H7 (cell line): ENCODE data around the gene PODXL. TPM values are rescaled to one million over a fixed set of nuclear protein-coding genes. Genes with fewer than 3 reads are reported as not detected.

Source experiments
- DNase-seq: peaks from one replicate; pipeline ENCODE4 v3.0.0; 2012
- H3K27me3 ChIP-seq: 2 replicates; pipeline ENCODE4 v1.6.0; 2011; ENCODE audit warnings: mild to moderate bottlenecking, low read length; ENCODE audit not compliant: control insufficient read depth, insufficient read depth
- H3K36me3 ChIP-seq: replicated peaks from 2 replicates; pipeline ENCODE4 v1.5.1; 2011; ENCODE audit warnings: low read length; ENCODE audit not compliant: control insufficient read depth, insufficient read depth
- H3K4me3 ChIP-seq: 2 replicates; pipeline ENCODE4 v1.5.1; 2011; ENCODE audit warnings: low read depth, mild to moderate bottlenecking, control low read depth, low read length, moderate library complexity; ENCODE audit not compliant: insufficient read depth
- total RNA-seq: library from RNA; depleted of rRNA; stranded (reverse); fragments of >200 nt; shearing (Covaris generic); gene quantifications from 2 replicates; pipeline ENCODE4 v1.2.3, GENCODE V29; 2014

Gene PODXL
- total RNA-seq, 1 experiment from 2014 or later, result 254 TPM

DNA sequence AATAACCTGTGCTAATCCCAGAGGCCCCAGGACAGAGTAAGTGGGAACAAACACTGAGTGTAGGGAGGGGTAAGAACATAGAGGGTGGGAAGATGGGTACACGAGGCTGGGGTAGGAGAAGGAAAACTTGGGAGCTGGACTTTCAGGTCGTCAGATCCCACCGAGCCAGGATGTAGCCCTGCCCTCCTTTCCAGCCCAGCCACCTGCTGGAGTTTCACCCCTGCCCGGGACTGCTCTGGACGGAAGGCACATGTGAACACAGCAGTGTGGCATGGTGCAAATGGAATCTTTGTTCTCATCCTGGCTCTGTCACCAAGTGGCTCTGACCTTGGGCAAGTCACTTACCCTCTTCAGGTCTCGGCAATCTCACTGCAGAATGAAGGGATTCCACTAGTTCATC, 52.8 kb downstream of the PODXL start:
- no peak for DNase-seq
- Histone ChIP-seq H3K4me3 (no peak overlapping the region), H3K36me3 (peaks cover 80% of the 10 kb centered on the region), H3K27me3 (no peaks in the 10 kb centered on the region)

DNA sequence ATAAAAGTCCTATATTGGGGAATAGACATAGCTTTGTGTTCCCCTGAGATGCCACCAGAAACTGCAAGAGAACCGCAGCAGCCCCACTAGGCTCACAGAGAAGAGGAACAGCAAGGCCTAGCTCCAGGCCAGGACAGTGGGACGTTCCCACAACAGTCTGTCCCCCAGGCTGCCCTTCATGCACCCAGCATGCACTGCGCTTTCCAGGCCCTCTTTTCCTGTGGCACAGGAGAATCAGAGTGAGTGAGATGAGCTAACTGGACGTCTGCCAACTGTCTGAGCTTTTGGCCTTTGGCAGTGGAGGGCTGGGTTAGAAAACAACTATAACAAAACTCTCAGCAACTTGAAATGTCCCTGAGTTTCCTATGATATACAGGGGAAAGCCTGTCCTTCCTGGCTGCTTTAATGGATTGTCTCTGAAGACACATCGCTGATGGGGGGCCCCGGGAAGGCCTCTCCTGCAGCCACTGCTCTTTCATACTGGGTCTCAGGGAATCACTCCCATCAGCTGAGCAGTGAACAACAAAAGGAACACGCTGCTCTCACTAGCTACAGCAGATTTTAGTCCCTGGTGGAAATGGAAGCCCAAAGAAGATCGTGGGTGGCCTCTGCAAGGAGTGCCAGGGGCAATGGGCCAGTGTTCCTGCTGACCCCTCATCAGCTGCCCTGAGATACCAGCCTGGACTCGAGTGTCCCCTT, 53.5 kb downstream of the PODXL start:
- peaks cover 75% of the 10 kb centered on the region for H3K36me3 ChIP-seq
- DNase-seq, result no peak
- no peak overlapping the region for H3K4me3 ChIP-seq
- no peaks in the 10 kb centered on the region for H3K27me3 ChIP-seq

DNA sequence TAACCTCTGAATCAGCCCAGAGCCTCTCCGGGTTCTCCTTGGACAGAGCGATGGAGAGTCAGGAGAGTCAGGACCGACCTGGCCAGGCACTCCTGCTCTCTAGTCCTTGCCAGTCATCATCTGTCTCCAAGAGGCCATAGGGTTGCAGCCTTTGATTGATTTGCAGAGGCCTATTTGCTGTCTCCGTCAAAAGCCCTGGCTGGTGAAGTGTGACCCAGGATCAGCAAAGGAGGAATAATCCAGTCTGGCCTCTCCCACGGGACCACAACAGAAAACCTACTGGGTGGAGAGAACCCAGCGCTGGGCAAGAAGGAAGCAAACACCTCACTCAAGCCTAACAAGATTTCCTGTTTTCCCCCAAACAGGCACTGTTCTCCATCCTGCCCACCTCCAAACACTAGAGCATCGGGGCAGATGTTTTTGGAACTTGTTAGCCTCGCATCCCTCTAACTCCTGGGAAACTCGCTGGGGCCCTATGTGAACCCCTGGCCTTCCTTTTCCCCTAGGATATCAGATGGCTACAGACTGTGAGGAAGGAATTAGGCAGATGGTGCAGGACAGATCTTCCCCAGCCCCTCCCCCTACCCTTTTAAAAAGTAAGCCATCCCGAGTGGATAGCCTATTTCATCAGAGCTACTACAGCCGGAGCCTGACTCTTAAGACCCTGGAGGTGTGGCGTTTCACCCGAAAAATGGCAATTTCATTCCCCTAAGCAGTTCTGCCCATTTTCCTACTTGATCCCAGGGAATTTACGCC, 54.3 kb downstream of the PODXL start:
- no peak for DNase-seq
- Histone ChIP-seq H3K36me3 (peaks cover 68% of the 10 kb centered on the region), H3K27me3 (no peaks in the 10 kb centered on the region), H3K4me3 (no peak overlapping the region)

DNA sequence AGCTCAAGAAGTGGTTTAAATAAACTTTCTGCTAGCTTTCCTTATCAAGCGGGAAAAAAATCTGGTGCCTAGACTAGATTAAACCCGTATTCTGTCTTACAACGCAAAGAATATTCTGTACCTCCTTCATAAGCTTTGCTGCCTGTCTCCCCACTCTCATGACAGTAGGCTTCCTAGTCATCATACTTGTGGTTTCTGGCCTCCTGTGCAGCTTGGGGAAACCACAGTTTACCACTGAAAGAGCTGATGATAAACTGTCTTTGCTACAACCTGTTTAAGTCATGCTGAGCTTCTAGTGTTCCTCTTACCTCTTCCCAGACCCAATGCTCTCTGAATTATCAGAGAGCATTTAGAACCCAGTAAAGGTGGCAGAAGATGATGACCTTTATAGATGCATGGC, 55.0 kb downstream of the PODXL start:
- H3K4me3 ChIP-seq, result no peak overlapping the region
- peaks cover 62% of the 10 kb centered on the region for H3K36me3 ChIP-seq
- H3K27me3 ChIP-seq, result no peaks in the 10 kb centered on the region
- DNase-seq, result no peak

DNA sequence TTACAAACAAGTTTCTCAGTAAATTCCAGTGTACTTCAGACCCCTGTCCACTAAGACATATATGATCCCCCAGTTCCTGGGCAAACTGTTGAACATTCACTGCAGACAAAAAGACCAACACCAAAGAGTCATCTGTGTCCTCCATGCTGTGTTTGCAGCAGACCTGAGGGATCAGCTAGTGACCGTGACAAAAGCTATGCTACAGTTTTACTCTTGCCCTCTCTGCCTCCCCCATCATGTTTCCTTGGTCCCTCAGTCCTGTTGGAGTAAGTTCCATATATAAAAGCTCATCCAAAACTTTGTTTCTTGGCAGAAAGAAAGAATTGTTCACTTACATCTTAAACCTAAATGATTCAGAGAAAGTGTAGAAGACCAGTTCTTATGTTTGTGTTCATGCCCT, 56.1 kb downstream of the PODXL start:
- no peak for DNase-seq
- Histone ChIP-seq H3K27me3 (no peaks in the 10 kb centered on the region), H3K4me3 (no peak overlapping the region), H3K36me3 (peaks cover 52% of the 10 kb centered on the region)

DNA sequence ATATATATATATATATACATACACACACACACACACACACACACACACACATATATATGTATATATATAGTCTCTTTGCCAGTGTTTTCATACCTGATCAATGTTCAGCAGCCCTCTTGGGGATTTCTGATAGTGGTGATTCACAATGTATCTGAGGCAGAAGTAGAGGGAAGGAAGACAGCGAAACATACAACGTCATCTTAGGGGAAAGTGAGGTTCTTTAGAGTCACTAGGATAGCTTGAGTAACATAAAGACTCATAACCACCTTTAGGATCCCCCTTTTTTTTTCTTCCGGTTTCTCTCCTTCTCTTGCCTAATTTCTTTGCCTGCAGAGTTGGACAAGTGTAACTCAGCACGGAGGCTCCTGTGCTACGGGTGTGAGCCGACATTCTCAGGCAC, 56.6 kb downstream of the PODXL start:
- Histone ChIP-seq H3K27me3 (no peaks in the 10 kb centered on the region), H3K36me3 (peaks cover 48% of the 10 kb centered on the region), H3K4me3 (no peak overlapping the region)
- DNase-seq, result no peak

DNA sequence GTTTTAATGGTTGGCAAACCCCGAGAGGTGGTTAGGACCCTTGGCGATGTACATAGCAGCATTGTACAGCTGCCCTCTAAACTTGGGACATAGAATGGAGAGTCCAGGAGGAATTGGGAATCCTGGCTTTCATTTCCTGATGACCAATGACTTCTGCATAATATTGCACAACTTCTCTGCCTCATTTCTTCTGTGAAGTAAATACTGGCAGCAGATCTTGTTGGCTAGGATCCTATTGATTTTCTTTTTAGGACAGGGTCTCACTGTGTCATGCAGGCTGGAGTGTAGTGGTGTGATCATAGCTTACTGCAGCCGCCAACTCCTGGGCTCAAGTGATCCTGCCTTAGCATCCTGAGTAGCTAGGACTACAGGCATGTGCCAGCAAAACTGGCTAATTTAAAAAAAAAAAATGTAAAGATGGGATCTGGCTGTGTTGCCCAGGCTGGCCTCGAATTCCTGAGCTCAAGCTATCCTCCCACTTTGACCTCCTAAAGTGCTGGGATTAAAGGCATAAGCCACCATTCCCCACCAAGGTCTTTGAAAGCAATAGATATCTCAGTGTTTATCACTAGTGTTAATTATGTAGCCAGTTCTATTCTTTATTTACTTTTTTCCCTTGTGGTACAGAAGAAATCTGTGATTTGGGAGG, 58.1 kb downstream of the PODXL start:
- DNase-seq, result no peak
- Histone ChIP-seq H3K27me3 (no peaks in the 10 kb centered on the region), H3K4me3 (no peak overlapping the region), H3K36me3 (peaks cover 34% of the 10 kb centered on the region)

DNA sequence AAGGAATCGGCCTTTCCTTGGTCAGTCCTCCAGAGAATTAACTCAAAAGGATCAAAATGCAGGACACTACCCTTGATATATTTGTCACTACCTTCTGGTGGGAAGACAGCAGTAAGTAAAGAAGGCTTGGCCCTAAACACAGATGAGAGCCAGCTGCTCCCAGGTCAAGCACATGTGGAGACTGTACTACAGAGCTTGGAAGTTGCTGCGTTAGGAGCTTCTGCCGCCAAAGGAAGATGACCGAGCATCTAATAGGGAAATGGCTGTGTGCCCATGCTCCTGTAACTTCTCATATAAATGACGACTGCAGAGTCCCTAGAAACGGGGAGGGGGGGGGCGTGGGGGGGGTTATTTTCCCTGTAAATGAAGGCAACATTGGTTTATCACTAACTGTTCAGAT, 59.0 kb downstream of the PODXL start:
- no peak for DNase-seq
- H3K4me3 ChIP-seq, result no peak overlapping the region
- no peaks in the 10 kb centered on the region for H3K27me3 ChIP-seq
- peaks cover 25% of the 10 kb centered on the region for H3K36me3 ChIP-seq

DNA sequence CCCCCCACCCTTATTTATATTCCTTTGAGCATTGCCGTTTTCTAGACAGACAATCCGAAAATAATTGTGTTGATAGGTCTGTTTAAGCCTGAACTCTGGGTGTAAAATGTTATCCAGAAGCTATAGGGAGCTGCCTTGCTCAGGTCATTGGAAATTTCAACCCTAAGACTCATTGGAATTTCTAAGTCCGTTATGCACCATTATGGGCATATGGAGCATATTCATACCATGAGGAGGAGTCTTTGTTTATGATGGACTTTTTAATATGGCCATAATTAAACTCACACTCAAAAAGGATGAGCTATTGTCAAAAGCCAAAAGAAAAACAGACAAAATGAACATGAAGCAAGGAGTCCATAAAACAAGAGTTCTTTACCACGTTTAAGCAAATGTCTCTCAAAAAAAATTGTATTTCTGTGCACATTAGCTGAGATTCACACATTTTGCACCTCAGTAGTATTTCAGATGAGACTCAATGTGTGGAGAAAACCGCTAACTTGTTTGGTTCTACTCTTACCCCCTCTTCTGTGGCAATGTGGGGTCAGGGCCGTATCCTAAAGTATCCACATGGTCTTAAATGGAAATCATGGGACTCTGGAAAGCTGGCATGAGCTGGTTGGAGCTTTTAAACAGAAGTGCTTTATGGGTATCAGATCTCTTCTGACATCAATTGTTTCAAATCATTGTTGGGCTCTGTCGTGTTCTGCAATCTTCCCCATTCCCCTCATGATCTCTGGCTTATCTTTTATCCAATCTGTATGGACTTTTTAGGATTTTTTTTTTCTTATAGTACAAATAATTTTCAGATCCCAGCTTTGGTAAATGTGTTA, 60.5 kb downstream of the PODXL start:
- DNase-seq, result no peak
- H3K27me3 ChIP-seq, result no peaks in the 10 kb centered on the region
- H3K4me3 ChIP-seq, result no peak overlapping the region
- peaks cover 14% of the 10 kb centered on the region for H3K36me3 ChIP-seq

DNA sequence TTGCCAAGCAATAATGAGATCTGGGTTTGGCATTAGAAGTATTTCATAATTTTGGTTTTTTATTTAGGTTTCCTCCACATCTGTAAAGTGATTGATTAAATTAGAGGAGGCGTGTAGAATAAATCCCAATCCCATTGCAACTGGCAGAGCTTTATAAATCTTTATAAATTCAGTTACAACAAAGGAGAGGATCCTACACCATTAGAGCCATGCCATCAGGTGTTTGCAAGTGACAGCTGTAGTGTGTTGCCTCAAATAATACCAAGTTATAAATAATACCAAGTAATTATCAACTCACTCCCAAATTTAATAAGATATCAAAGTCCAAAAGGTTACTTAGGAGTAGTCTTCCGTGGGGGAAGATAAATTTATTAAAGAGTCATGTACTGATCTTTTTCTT, 62.2 kb downstream of the PODXL start:
- Histone ChIP-seq H3K4me3 (no peak overlapping the region), H3K27me3 (no peaks in the 10 kb centered on the region), H3K36me3 (peaks cover 6% of the 10 kb centered on the region; the same call in 1 of the 2 replicates)
- DNase-seq, result no peak

DNA sequence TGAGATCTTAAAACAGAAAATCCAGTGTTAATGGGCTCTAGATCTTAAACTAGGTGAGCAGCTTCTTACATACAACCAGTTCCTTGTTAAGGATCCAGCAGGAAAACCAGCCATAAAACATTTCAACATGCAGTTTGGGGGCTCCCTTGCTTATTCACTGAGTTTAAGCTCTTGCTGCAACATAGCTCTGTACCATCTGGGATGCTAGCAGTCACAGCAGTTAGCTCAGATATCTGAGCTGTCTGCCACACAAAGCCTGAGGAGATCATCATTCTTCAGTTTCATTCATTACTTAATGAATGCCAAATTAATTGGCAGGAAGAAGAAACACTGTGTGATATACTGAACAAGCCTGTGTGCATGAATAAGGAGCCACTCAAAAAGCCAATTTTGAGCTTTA, 62.8 kb downstream of the PODXL start:
- H3K36me3 ChIP-seq, result peaks cover 3% of the 10 kb centered on the region; the same call in 1 of the 2 replicates
- no peak for DNase-seq
- no peak overlapping the region for H3K4me3 ChIP-seq
- H3K27me3 ChIP-seq, result no peaks in the 10 kb centered on the region

DNA sequence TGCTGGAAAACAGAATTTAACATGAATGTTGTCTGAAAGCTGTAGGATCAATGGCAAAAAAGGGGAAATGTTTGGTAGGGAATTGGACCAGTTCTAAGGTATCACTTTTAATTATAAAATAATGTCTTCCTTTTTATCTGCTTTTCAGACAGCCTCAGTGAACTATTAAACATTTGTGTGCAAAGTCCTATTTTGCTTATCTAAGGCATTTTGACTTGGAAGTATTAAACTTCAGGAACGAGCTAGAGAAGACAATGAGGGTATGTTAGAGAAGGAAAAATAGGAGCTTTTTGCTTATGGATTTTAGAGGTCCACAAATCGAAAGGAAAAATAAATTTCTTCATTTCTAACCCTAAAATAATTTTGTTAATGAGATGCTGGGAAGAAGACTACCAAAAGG, 63.3 kb downstream of the PODXL start:
- Histone ChIP-seq H3K4me3 (no peak overlapping the region), H3K36me3 (0 out of 2 replicates have a peak, but pooled peaks cover 2% of the 10 kb centered on the region), H3K27me3 (no peaks in the 10 kb centered on the region)
- no peak for DNase-seq

DNA sequence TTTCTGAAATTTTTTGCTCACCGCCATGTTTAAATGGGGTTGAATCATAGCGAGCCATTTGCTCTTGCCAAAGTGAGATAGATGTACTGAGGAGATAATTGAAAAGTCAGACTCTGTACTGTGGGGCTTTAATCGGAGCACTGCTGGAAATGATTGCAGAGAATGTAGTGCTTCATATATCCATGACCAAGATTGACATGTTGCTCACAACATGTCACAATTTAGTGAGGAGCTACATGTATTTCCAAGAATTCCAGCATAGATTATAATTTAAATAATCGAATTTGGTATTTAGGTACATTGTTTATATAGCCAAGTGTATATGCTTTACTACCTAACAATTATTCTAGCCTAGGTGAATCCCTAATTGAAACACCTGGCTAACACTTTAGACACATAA, 66.5 kb downstream of the PODXL start:
- DNase-seq, result no peak
- H3K27me3 ChIP-seq, result no peaks in the 10 kb centered on the region
- no peak overlapping the region for H3K4me3 ChIP-seq
- H3K36me3 ChIP-seq, result no peaks in the 10 kb centered on the region

DNA sequence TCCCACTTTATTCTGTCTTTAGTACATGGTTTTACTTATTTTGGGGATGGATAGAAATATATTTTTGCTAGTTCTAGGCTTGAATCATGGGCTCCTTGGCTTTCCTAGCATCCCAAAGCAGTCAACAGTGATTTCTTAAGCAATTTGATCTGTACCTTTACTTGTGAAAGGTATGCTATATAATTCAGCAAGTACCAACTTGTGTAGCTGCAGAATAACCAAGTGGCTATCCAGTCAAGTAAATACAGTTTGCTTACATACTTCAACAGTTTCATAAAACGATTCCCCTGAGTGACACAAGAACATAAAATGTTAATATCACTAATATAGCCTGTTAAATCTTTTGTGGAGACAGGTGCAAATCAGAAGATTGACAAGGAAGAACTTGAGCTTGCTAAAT, 67.2 kb downstream of the PODXL start:
- Histone ChIP-seq H3K36me3 (no peaks in the 10 kb centered on the region), H3K27me3 (no peaks in the 10 kb centered on the region), H3K4me3 (no peak overlapping the region)
- DNase-seq, result no peak
